ENCODE data around the gene C4orf54.

The C4orf54 gene

GRCh38 chr4:99651811-99652485, 5.7 kb downstream of the C4orf54 start:
- no peak for DNase-seq

GRCh38 chr4:99651016-99651769, 6.4 kb downstream of the C4orf54 start:
- no peak for DNase-seq

- DNase-seq: no peak
These were observed 7.8 kb downstream of the C4orf54 start for GRCh38 chr4:99649778-99650177.

- no peak for DNase-seq
These were observed 8.4 kb downstream of the C4orf54 start for GRCh38 chr4:99649208-99649607.

- no peak for DNase-seq
These were observed 9.3 kb downstream of the C4orf54 start for GRCh38 chr4:99648321-99648720.

- DNase-seq: no peak
These were observed 10.6 kb downstream of the C4orf54 start for GRCh38 chr4:99647071-99647470.

- DNase-seq: no peak
These were observed 12.0 kb downstream of the C4orf54 start for GRCh38 chr4:99645638-99646037.

GRCh38 chr4:99645036-99645435, 12.6 kb downstream of the C4orf54 start:
- no peak for DNase-seq

GRCh38 chr4:99644453-99644852, 13.2 kb downstream of the C4orf54 start:
- DNase-seq: no peak

- no peak for DNase-seq
These were observed 14.7 kb downstream of the C4orf54 start for GRCh38 chr4:99642725-99643489.

GRCh38 chr4:99640676-99641075, 17.0 kb downstream of the C4orf54 start:
- no peak for DNase-seq

- no peak for DNase-seq
These were observed 20.5 kb downstream of the C4orf54 start for GRCh38 chr4:99637174-99637573.

- DNase-seq: no peak
These were observed 21.2 kb downstream of the C4orf54 start for GRCh38 chr4:99636422-99636821.

GRCh38 chr4:99635601-99636000, 22.0 kb downstream of the C4orf54 start:
- no peak for DNase-seq

GRCh38 chr4:99634742-99635360, 22.8 kb downstream of the C4orf54 start:
- no peak for DNase-seq

GRCh38 chr4:99633772-99634171, 23.9 kb downstream of the C4orf54 start:
- no peak for DNase-seq

GRCh38 chr4:99630857-99631360, 26.7 kb downstream of the C4orf54 start:
- DNase-seq: no peak

GRCh38 chr4:99629962-99630554, 27.6 kb downstream of the C4orf54 start:
- no peak for DNase-seq

GRCh38 chr4:99628040-99628439, 29.6 kb downstream of the C4orf54 start:
- no peak for DNase-seq

GRCh38 chr4:99625369-99625768, 32.3 kb downstream of the C4orf54 start:
- no peak for DNase-seq

- no peak for DNase-seq
These were observed 33.4 kb downstream of the C4orf54 start for GRCh38 chr4:99624141-99624719.

- DNase-seq: no peak
These were observed 35.3 kb downstream of the C4orf54 start for GRCh38 chr4:99622341-99622740.

Data from activated CD4-positive, CD25-positive, alpha-beta regulatory T cell treated with anti-CD3 and anti-CD28 coated beads, Interleukin-2, amount 50 U/mL, for 72 hours (primary cell).